GM18511 (cell line): ENCODE measurements around the gene UQCC5.

Experiments
- ATAC-seq: cut with Tn5 transposase; IDR thresholded peaks from one replicate; pipeline ENCODE4 v1.9.1; 2021; ENCODE audit warnings: mild to moderate bottlenecking, moderate library complexity; ENCODE audit not compliant: unreplicated experiment

UQCC5 gene

GRCh38 chr3:52558436-52558835, 22.0 kb downstream of the UQCC5 start:
- no peak for ATAC-seq

DNA sequence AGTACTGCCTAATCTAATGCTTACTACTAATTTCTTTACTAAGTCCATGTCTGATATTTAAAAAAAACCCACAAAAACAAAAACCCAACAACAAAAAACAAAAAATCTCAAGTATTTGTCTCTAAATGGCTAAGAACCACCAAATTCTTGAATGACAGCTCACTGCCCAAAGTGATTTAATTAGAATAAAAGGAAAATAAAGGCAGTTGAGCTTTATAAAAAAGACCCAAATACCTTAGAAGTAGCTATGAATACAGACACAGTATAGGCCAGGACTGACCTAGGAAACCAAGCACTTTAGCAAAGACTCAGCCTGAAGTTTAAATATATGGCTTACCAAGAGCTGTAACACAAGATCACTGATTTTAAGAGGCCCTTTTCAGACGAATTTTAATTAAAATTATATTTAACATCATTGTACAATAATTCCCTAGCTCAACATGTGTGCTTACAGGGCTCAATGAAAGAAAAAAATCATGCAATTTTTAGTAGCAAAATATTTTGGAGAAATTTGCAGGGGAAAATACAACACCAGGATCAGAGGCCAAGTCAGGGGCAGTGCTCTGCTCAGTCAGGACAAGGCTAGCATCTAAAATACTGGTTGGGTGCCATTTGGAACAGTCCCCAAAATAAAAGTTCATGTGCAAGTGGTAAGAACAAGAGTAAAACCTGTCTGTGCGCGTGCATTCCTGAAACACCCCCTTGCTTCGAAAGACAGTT, 24.8 kb downstream of the UQCC5 start:
- ATAC-seq = no peak

DNA sequence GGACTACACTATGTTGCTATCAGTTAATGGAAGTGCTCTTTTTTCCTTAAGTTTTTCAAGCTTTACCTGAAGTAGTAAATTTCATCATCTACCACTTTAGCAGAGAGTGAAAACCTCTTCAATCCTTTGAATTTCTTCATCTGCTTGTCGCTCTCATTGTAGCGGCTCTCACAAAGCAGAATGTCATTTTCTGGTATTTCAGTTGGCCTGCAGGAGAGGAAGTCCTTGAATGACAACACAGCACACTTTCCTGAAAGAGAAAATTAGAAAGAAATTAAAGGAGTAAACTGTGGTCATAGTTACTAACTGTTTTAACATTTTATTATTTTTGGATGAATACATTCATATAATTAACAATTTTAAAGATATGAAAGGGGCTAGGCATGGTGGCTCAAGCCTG, 27.6 kb downstream of the UQCC5 start:
- ATAC-seq = no peak

DNA sequence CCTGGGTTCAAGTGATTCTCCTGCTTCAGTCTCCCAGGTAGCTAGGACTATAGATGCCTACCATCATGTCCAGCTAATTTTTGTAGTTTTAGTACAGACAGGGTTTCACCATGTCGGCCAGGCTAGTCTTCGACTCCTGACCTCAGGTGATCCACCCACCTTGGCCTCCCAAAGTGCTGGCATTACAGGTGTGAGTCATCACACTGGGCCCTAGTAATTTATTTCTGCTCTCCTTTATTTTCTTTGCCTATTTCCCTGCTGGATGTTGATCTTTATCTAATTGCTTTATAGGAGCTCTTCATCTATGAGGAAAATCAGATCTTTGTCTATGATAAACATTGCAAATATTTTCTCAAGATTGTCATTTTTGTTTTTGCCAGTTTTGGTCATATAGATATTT, 31.7 kb downstream of the UQCC5 start:
- no peak for ATAC-seq

DNA sequence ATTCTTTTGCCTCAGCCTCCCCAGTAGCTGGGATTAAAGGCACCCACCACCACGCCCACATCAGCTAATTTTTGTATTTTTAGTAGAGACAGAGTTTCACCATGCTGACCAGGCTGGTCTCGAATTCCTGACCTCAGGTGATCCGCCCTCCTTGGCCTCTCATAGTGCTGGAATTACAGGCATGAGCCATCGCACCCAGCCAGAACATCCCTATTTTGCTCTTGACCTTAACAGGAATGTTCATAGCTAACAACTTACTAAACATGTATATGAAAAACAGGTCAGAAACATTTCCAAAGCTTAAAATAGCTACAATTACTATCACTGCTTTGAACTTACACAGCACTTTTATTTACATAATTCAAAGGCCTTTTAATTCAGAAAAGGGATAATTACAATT, 33.7 kb downstream of the UQCC5 start:
- no peak for ATAC-seq

GRCh38 chr3:52572221-52572620, 35.8 kb downstream of the UQCC5 start:
- no peak for ATAC-seq

- no peak for ATAC-seq
Measured at GRCh38 chr3:52574056-52574965, 37.9 kb downstream of the UQCC5 start.
